Tibial nerve (tissue), 4 donors: Measurements from ENCODE around the gene SDCCAG8. TPM values are rescaled to one million over a fixed set of nuclear protein-coding genes. Genes with fewer than 3 reads are reported as not detected.

ENCODE experiments used
- DNase-seq, 2 donors: peaks; one replicate each; pipeline ENCODE4 v3.0.0-alpha.2; 2019; ENCODE audit warnings: low spot score in 2 of 2
- H3K27ac ChIP-seq, 4 donors: fragments of 200-600 bp; sonication (generic) in 3 of 4; one replicate each; pipeline ENCODE4 v1.5.1; 2017 to 2019; ENCODE audit warnings: mild to moderate bottlenecking in 1 of 4
- H3K27me3 ChIP-seq, 2 donors: fragments of 200-600 bp; sonication (generic) in 1 of 2; one replicate each; pipeline versions ENCODE4 v1.5.1 to v1.6.0; 2017 to 2019
- H3K36me3 ChIP-seq, 3 donors: fragments of 200-600 bp; sonication (generic); one replicate each; pipeline ENCODE4 v1.5.1; 2018 to 2019
- H3K4me1 ChIP-seq, 4 donors: fragments of 200-600 bp; sonication (generic) in 3 of 4; one replicate each; pipeline ENCODE4 v1.5.1; 2017 to 2019
- H3K4me3 ChIP-seq, 4 donors: fragments of 200-600 bp; sonication (generic) in 3 of 4; one replicate each; pipeline ENCODE4 v1.5.1; 2017 to 2019; ENCODE audit warnings: mild to moderate bottlenecking in 1 of 4, moderate library complexity in 1 of 4
- H3K9me3 ChIP-seq, 4 donors: fragments of 200-600 bp; sonication (generic) in 3 of 4; one replicate each; pipeline ENCODE4 v1.5.1; 2017 to 2019
- CTCF ChIP-seq, 5 experiments: fragments of 200-600 bp in 3 of 5; fragments of 450-650 bp in 2 of 5; sonication (generic) in 3 of 5; IDR thresholded peaks; one replicate each; pipeline ENCODE4 v1.5.1; 2016 to 2019; ENCODE audit warnings: antibody characterized with exemption in 5 of 5, mild to moderate bottlenecking in 3 of 5, moderate library complexity in 2 of 5
- EP300 ChIP-seq, 2 donors: sonication (generic); formaldehyde crosslinking; IDR thresholded peaks; one replicate each; pipeline ENCODE4 v1.6.1; 2017; ENCODE audit warnings: antibody characterized with exemption in 2 of 2, mild to moderate bottlenecking in 1 of 2
- POLR2A ChIP-seq, 2 donors: fragments of 450-650 bp; IDR thresholded peaks; one replicate each; pipeline ENCODE4 v1.6.1; 2017; ENCODE audit warnings: antibody characterized with exemption in 2 of 2, mild to moderate bottlenecking in 2 of 2, moderate library complexity in 2 of 2
- WGBS, 2 donors: methylation state at CpG; one replicate each; pipeline ENCODE4 v1.1.5; 2018; 5-methylcytosine and 5-hydroxymethylcytosine counted together
- total RNA-seq, 4 donors: library from RNA; depleted of rRNA; stranded (reverse); fragments of >200 nt; gene quantifications; one replicate each; pipeline ENCODE4 v1.1.0, GENCODE V29; 2016

SDCCAG8 gene
- total RNA-seq, 4 donors from 2014 or later: 39.0 to 86.5 (median 56.0) TPM

GRCh38 chr1:243253926-243254232, 2.0 kb upstream of the SDCCAG8 start:
- no peak for TF ChIP-seq CTCF (IDR thresholded peaks at IDR 0.05)
- TF ChIP-seq POLR2A (IDR thresholded peaks at IDR 0.05): no peak
- no peak for TF ChIP-seq EP300 (IDR thresholded peaks at IDR 0.05)
- DNase-seq: no peak
- no peaks in the 10 kb centered on the region for H3K27me3 ChIP-seq
- no peaks in the 10 kb centered on the region for H3K36me3 ChIP-seq
- H3K27ac ChIP-seq: peak overlapping the region; percentile 91 to 97 (median 94)
- H3K4me1 ChIP-seq: peaks cover 0 to 67% (median 25%) of the 10 kb centered on the region in 4 donors
- H3K9me3 ChIP-seq: no peaks in the 10 kb centered on the region
- H3K4me3 ChIP-seq: peak overlapping the region; percentile 52 to 83 (median 74)
- 3 to 4% methylated on average over 4 of the region's 4 CpGs for WGBS, 2 donors

- Histone ChIP-seq H3K36me3 (no peaks in the 10 kb centered on the region), H3K27me3 (no peaks in the 10 kb centered on the region), H3K4me3 (peak overlapping the region; percentile 52 to 83 (median 74)), H3K27ac (peak overlapping the region; percentile 91 to 97 (median 94)), H3K9me3 (no peaks in the 10 kb centered on the region), H3K4me1 (peaks cover 0 to 63% (median 25%) of the 10 kb centered on the region in 4 donors)
- TF ChIP-seq POLR2A (IDR thresholded peaks at IDR 0.05) (no peak), EP300 (IDR thresholded peaks at IDR 0.05) (peak in 1 of 2 donors; percentile 54)
- peak; percentile 28 to 48 for DNase-seq
- WGBS, 2 donors: 0 to 1% methylated on average over 19 to 22 of the region's 50 CpGs
Observed at GRCh38 chr1:243254233-243254926, 1.5 kb upstream of the SDCCAG8 start.

- TF ChIP-seq POLR2A (IDR thresholded peaks at IDR 0.05) (peak; percentile 58 to 81), CTCF (IDR thresholded peaks at IDR 0.05) (no peak), EP300 (IDR thresholded peaks at IDR 0.05) (peak in 1 of 2 donors; percentile 93)
- H3K4me3 ChIP-seq: peak within 1 kb of the TSS; percentile 52 to 83 (median 74)
- peak within 1 kb of the TSS; percentile 91 to 97 (median 94) for H3K27ac ChIP-seq
- H3K4me1 ChIP-seq: peaks cover 0 to 61% (median 24%) of the 10 kb centered on the region in 4 donors
- no peaks in the 10 kb centered on the region for H3K27me3 ChIP-seq
- peak; percentile 87 to 91 for DNase-seq
- no peaks in the 10 kb centered on the region for H3K9me3 ChIP-seq
- 0% methylated on average over 19 to 44 of the region's 74 CpGs for WGBS, 2 donors
- no peaks in the 10 kb centered on the region for H3K36me3 ChIP-seq
Observed at GRCh38 chr1:243254927-243255790, 682 bp upstream of the SDCCAG8 start, which contains the start of gene CEP170. Gene CEP170, minus strand, starts transcription at chr1:243255281. Its CDS starts 30,001 bp downstream, at chr1:243225280.

- Histone ChIP-seq H3K36me3 (no peaks in the 10 kb centered on the region), H3K9me3 (no peaks in the 10 kb centered on the region), H3K27ac (peak overlapping the region; percentile 91 to 97 (median 94)), H3K4me3 (peak overlapping the region; percentile 52 to 83 (median 65)), H3K27me3 (no peaks in the 10 kb centered on the region), H3K4me1 (peaks cover 0 to 59% (median 22%) of the 10 kb centered on the region in 4 donors)
- TF ChIP-seq POLR2A (IDR thresholded peaks at IDR 0.05) (no peak), EP300 (IDR thresholded peaks at IDR 0.05) (no peak), CTCF (IDR thresholded peaks at IDR 0.05) (no peak)
- DNase-seq: no peak
- 25 to 29% methylated on average over 2 of the region's 2 CpGs for WGBS, 2 donors
Observed at GRCh38 chr1:243256590-243256989, 749 bp downstream of the SDCCAG8 start.

- Histone ChIP-seq H3K9me3 (no peaks in the 10 kb centered on the region), H3K27ac (peak overlapping the region in 1 of 4 donors; percentile 93), H3K36me3 (no peaks in the 10 kb centered on the region), H3K4me3 (peak overlapping the region in 2 of 4 donors; percentile 71 to 83), H3K27me3 (no peaks in the 10 kb centered on the region), H3K4me1 (peaks cover 0 to 53% (median 21%) of the 10 kb centered on the region in 4 donors)
- 76 to 91% methylated on average over 1 of the region's 1 CpG for WGBS, 2 donors
- TF ChIP-seq CTCF (IDR thresholded peaks at IDR 0.05) (no peak), EP300 (IDR thresholded peaks at IDR 0.05) (no peak), POLR2A (IDR thresholded peaks at IDR 0.05) (no peak)
- DNase-seq: no peak
Observed at GRCh38 chr1:243257189-243257588, 1.3 kb downstream of the SDCCAG8 start.
